ENCODE results near the gene SEC14L5. TPM values are rescaled to one million over a fixed set of nuclear protein-coding genes. Genes with fewer than 3 reads are reported as not detected.

Gene SEC14L5
- total RNA-seq, 1 donor from 2014 or later = not detected

GRCh38 chr16:5005916-5006315 lies 47.8 kb downstream of the SEC14L5 start:
- H3K27ac Mint-ChIP-seq (ENCODE audit: unreplicated experiment) = no peak overlapping the region
- no peak for DNase-seq (ENCODE audit: extremely low spot score, unreplicated experiment)
- no peaks in the 10 kb centered on the region for H3K4me1 Mint-ChIP-seq (ENCODE audit: unreplicated experiment)
- H3K9me3 Mint-ChIP-seq (ENCODE audit: unreplicated experiment) = no peaks in the 10 kb centered on the region
- no peaks in the 10 kb centered on the region for H3K36me3 Mint-ChIP-seq (ENCODE audit: unreplicated experiment)
- no peak for TF ChIP-seq CTCF (IDR thresholded peaks at IDR 0.05)
- peaks cover 7% of the 10 kb centered on the region for H3K27me3 Mint-ChIP-seq (ENCODE audit: unreplicated experiment)
- no peak overlapping the region for H3K4me3 Mint-ChIP-seq (ENCODE audit: unreplicated experiment)

- DNase-seq (ENCODE audit: extremely low spot score, unreplicated experiment) = no peak
- no peaks in the 10 kb centered on the region for H3K36me3 Mint-ChIP-seq (ENCODE audit: unreplicated experiment)
- TF ChIP-seq CTCF (IDR thresholded peaks at IDR 0.05) = no peak
- H3K27ac Mint-ChIP-seq (ENCODE audit: unreplicated experiment) = no peak overlapping the region
- H3K4me1 Mint-ChIP-seq (ENCODE audit: unreplicated experiment) = no peaks in the 10 kb centered on the region
- no peak overlapping the region for H3K4me3 Mint-ChIP-seq (ENCODE audit: unreplicated experiment)
- peaks cover 5% of the 10 kb centered on the region for H3K27me3 Mint-ChIP-seq (ENCODE audit: unreplicated experiment)
- no peaks in the 10 kb centered on the region for H3K9me3 Mint-ChIP-seq (ENCODE audit: unreplicated experiment)
Measured at GRCh38 chr16:5006348-5007193, 48.4 kb downstream of the SEC14L5 start.

- no peaks in the 10 kb centered on the region for H3K36me3 Mint-ChIP-seq (ENCODE audit: unreplicated experiment)
- peaks cover 4% of the 10 kb centered on the region for H3K27me3 Mint-ChIP-seq (ENCODE audit: unreplicated experiment)
- no peak for TF ChIP-seq CTCF (IDR thresholded peaks at IDR 0.05)
- no peaks in the 10 kb centered on the region for H3K9me3 Mint-ChIP-seq (ENCODE audit: unreplicated experiment)
- no peak overlapping the region for H3K4me3 Mint-ChIP-seq (ENCODE audit: unreplicated experiment)
- no peaks in the 10 kb centered on the region for H3K4me1 Mint-ChIP-seq (ENCODE audit: unreplicated experiment)
- no peak for DNase-seq (ENCODE audit: extremely low spot score, unreplicated experiment)
- H3K27ac Mint-ChIP-seq (ENCODE audit: unreplicated experiment) = no peak overlapping the region
Measured at GRCh38 chr16:5007256-5007655, 49.1 kb downstream of the SEC14L5 start.

GRCh38 chr16:5008311-5008731 lies 50.2 kb downstream of the SEC14L5 start:
- no peak for DNase-seq (ENCODE audit: extremely low spot score, unreplicated experiment)
- H3K4me1 Mint-ChIP-seq (ENCODE audit: unreplicated experiment) = no peaks in the 10 kb centered on the region
- H3K36me3 Mint-ChIP-seq (ENCODE audit: unreplicated experiment) = no peaks in the 10 kb centered on the region
- H3K4me3 Mint-ChIP-seq (ENCODE audit: unreplicated experiment) = no peak overlapping the region
- H3K27me3 Mint-ChIP-seq (ENCODE audit: unreplicated experiment) = peaks cover 4% of the 10 kb centered on the region
- H3K9me3 Mint-ChIP-seq (ENCODE audit: unreplicated experiment) = no peaks in the 10 kb centered on the region
- no peak for TF ChIP-seq CTCF (IDR thresholded peaks at IDR 0.05)
- H3K27ac Mint-ChIP-seq (ENCODE audit: unreplicated experiment) = no peak overlapping the region

GRCh38 chr16:5010576-5011329 lies 52.6 kb downstream of the SEC14L5 start:
- H3K4me3 Mint-ChIP-seq (ENCODE audit: unreplicated experiment) = no peak overlapping the region
- H3K36me3 Mint-ChIP-seq (ENCODE audit: unreplicated experiment) = no peaks in the 10 kb centered on the region
- no peak for DNase-seq (ENCODE audit: extremely low spot score, unreplicated experiment)
- TF ChIP-seq CTCF (IDR thresholded peaks at IDR 0.05) = no peak
- H3K27ac Mint-ChIP-seq (ENCODE audit: unreplicated experiment) = no peak overlapping the region
- H3K4me1 Mint-ChIP-seq (ENCODE audit: unreplicated experiment) = no peaks in the 10 kb centered on the region
- H3K27me3 Mint-ChIP-seq (ENCODE audit: unreplicated experiment) = peaks cover 4% of the 10 kb centered on the region
- no peaks in the 10 kb centered on the region for H3K9me3 Mint-ChIP-seq (ENCODE audit: unreplicated experiment)

Measured in osteocyte (in vitro differentiated cells).